GM13977 (cell line): ENCODE data around the gene SETDB2.

Experiments used
- DNase-seq: peaks from one replicate; pipeline ENCODE4 v3.0.0; 2012; ENCODE audit warnings: low spot score
- in situ Hi-C: fragments of 300-500 bp; cut with MboI; formaldehyde crosslinking; loops from one replicate; pipeline ENCODE4 v1.12.0; 2022; ENCODE audit warnings: low sequenced_read_pairs, low pct_unique_long_range_greater_than_20kb, mixed read lengths, inconsistent platforms; ENCODE audit not compliant: unreplicated experiment
- TF ChIP-seq, protein P1 (sequence below): IDR thresholded peaks from 2 replicates; pipeline ENCODE4 v1.5.1; 2012; ENCODE audit warnings: mild to moderate bottlenecking, control low read depth; ENCODE audit not compliant: insufficient read depth; ENCODE audit errors: extremely low read depth, missing control alignments

Gene SETDB2

DNA sequence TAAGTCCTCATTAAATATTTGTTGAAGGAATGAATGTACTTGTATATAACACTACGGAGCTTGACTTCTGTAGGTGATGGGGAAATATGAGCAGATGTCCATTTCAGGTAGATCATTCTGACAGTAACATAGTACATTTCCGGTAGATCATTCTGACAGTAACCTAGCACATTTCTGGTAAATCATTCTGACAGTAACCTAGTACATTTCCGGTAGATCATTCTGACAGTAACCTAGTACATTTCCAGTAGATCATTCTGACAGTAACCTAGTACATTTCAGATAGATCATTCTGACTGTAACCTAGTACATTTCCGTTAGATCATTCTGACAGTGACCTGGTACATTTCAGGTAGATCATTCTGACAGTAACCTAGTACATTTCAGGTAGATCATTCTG, 54.1 kb downstream of the SETDB2 start:
- TF ChIP-seq, protein P1, sequence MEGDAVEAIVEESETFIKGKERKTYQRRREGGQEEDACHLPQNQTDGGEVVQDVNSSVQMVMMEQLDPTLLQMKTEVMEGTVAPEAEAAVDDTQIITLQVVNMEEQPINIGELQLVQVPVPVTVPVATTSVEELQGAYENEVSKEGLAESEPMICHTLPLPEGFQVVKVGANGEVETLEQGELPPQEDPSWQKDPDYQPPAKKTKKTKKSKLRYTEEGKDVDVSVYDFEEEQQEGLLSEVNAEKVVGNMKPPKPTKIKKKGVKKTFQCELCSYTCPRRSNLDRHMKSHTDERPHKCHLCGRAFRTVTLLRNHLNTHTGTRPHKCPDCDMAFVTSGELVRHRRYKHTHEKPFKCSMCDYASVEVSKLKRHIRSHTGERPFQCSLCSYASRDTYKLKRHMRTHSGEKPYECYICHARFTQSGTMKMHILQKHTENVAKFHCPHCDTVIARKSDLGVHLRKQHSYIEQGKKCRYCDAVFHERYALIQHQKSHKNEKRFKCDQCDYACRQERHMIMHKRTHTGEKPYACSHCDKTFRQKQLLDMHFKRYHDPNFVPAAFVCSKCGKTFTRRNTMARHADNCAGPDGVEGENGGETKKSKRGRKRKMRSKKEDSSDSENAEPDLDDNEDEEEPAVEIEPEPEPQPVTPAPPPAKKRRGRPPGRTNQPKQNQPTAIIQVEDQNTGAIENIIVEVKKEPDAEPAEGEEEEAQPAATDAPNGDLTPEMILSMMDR = no peak
- in situ Hi-C loops = no loop called here
- no peak for DNase-seq

GRCh38 chr13:49499889-49500660, 56.0 kb downstream of the SETDB2 start:
- in situ Hi-C loops = no loop called here
- no peak for DNase-seq

GRCh38 chr13:49502954-49503353, 58.9 kb downstream of the SETDB2 start:
- TF ChIP-seq, protein P1 = no peak
- in situ Hi-C loops = no loop called here
- DNase-seq = no peak

More at GRCh38 chr13:49499889-49500660, 56.0 kb downstream of the SETDB2 start:
- TF ChIP-seq, protein P1 = no peak

DNA sequence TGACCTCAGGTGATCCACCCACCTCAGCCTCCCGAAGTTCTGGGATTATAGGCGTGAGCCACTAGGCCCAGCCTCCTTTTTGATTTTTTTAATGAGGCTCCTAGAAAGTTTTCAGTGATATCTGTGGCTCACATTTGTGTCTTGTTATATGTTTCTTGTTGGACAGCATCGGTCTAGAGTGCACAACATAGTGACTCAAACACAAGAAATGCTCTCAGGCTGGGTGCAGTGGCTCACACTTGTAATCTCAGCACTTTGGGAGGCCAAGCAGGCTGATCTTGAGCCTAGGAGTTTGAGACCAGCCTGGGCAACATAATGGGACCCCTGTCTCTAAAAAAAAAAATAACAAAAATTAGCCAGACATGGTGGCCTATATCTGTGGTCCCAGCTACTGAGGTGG, 59.9 kb downstream of the SETDB2 start:
- in situ Hi-C loops = no loop called here
- TF ChIP-seq, protein P1 = no peak
- DNase-seq = no peak

- TF ChIP-seq, protein P1 = no peak
- no peak for DNase-seq
- in situ Hi-C loops = no loop called here
Measured at GRCh38 chr13:49512578-49512977, 68.5 kb downstream of the SETDB2 start.

GRCh38 chr13:49516467-49516866, 72.4 kb downstream of the SETDB2 start:
- no peak for DNase-seq
- in situ Hi-C loops = no loop called here
- TF ChIP-seq, protein P1 = no peak
